Vagina (tissue), 2 donors: ENCODE results near the gene GOLT1B. TPM values are rescaled to one million over a fixed set of nuclear protein-coding genes. Genes with fewer than 3 reads are reported as not detected.

Source experiments
- DNase-seq, 2 donors: peaks; one replicate each; pipeline ENCODE4 v3.0.0-alpha.2; 2017; ENCODE audit errors: extremely low spot score in 2 of 2
- H3K27ac ChIP-seq: fragments of 200-600 bp; sonication (generic); one replicate; pipeline ENCODE4 v1.5.1; 2019
- H3K27me3 ChIP-seq: fragments of 200-600 bp; sonication (generic); one replicate; pipeline ENCODE4 v1.5.1; 2019
- H3K36me3 ChIP-seq, 2 donors: fragments of 200-600 bp; sonication (generic); one replicate each; pipeline ENCODE4 v1.5.1; 2017 to 2019
- H3K4me1 ChIP-seq: fragments of 200-600 bp; sonication (generic); one replicate; pipeline ENCODE4 v1.5.1; 2019
- H3K4me3 ChIP-seq, 2 donors: fragments of 200-600 bp; sonication (generic); 1 replicate in 1 of 2; 2 replicates in 1 of 2; pipeline ENCODE4 v1.5.1; 2016 to 2019
- H3K9me3 ChIP-seq: fragments of 200-600 bp; sonication (generic); one replicate; pipeline ENCODE4 v1.5.1; 2019
- CTCF ChIP-seq, 3 experiments: fragments of 450-650 bp in 2 of 3; fragments of 200-600 bp in 1 of 3; sonication (generic) in 1 of 3; IDR thresholded peaks; one replicate each; pipeline ENCODE4 v1.5.1; 2017 to 2019; ENCODE audit warnings: antibody characterized with exemption in 3 of 3, mild to moderate bottlenecking in 2 of 3, moderate library complexity in 2 of 3
- POLR2A ChIP-seq, 2 donors: fragments of 450-650 bp; IDR thresholded peaks; one replicate each; pipeline ENCODE4 v1.6.1; 2017; ENCODE audit warnings: antibody characterized with exemption in 2 of 2, mild to moderate bottlenecking in 2 of 2, moderate library complexity in 2 of 2
- POLR2AphosphoS5 ChIP-seq, 2 donors: sonication (generic); formaldehyde crosslinking; IDR thresholded peaks; one replicate each; pipeline ENCODE4 v1.9.0; 2017; ENCODE audit warnings: antibody characterized with exemption in 2 of 2, mild to moderate bottlenecking in 2 of 2, low read depth in 1 of 2; ENCODE audit not compliant: insufficient read depth in 1 of 2
- intact Hi-C: fragments of 100-400 bp; cut with DNase I; formaldehyde crosslinking; loops from one replicate; pipeline ENCODE4 v1.15.1; 2023
- total RNA-seq: library from RNA; depleted of rRNA; stranded (reverse); fragments of >200 nt; gene quantifications from one replicate; pipeline ENCODE4 v1.2.3, GENCODE V29; 2016

GOLT1B gene
- total RNA-seq, 1 donor from 2014 or later = 12.5 TPM

DNA sequence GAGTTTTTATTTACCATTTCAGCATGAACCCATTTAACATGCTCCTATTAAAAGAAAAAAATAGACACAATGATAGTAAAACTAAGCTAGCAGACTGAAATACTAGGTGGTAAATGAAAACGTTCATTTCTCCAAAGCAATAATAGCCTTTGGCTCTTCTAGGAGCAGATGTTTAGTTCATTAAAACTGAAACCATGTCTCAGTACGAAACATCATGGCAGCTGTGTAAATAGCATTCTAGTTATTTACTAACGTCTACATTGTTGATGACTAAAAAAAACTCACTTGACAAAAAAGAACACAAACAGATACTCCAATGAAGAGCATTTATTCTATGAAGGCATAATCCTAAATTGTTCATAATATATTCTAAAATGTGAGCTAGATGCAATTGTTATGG is 18.1 kb upstream of the GOLT1B start:
- no peak overlapping the region for H3K27ac ChIP-seq
- intact Hi-C loops = no loop called here
- no peak overlapping the region for H3K4me3 ChIP-seq
- H3K27me3 ChIP-seq = no peaks in the 10 kb centered on the region
- DNase-seq = no peak
- H3K9me3 ChIP-seq = no peaks in the 10 kb centered on the region
- TF ChIP-seq POLR2AphosphoS5 (IDR thresholded peaks at IDR 0.05; ENCODE audit: insufficient read depth in 1 of 2, low read depth in 1 of 2) = no peak
- no peak for TF ChIP-seq CTCF (IDR thresholded peaks at IDR 0.05)
- no peak for TF ChIP-seq POLR2A (IDR thresholded peaks at IDR 0.05)
- no peaks in the 10 kb centered on the region for H3K4me1 ChIP-seq
- H3K36me3 ChIP-seq = peaks cover 0 to 48% of the 10 kb centered on the region in 2 donors

DNA sequence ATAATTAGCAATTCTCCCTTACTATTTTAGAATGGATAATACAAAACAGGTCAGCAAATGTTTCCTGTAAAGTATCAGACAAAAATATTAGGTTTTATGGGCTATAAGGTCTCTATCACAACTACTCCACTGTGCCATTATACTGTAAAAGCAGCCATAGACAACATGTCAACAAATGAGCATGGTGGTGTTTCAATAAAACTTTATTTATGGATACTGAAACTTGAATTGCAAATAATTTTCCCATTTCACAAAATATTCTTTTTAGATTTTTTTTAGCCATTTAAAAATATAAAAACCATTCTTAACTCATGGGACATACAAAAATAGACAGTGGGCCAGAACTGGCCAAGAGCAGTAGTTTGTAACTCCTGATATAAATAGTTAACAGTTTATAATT is 15.6 kb upstream of the GOLT1B start:
- Histone ChIP-seq H3K27ac (no peak overlapping the region), H3K4me3 (no peak overlapping the region), H3K27me3 (no peaks in the 10 kb centered on the region), H3K36me3 (peaks cover 0 to 49% of the 10 kb centered on the region in 2 donors), H3K4me1 (no peaks in the 10 kb centered on the region), H3K9me3 (no peaks in the 10 kb centered on the region)
- intact Hi-C loops = no loop called here
- TF ChIP-seq POLR2AphosphoS5 (IDR thresholded peaks at IDR 0.05; ENCODE audit: insufficient read depth in 1 of 2, low read depth in 1 of 2) = no peak
- TF ChIP-seq POLR2A (IDR thresholded peaks at IDR 0.05) = no peak
- no peak for TF ChIP-seq CTCF (IDR thresholded peaks at IDR 0.05)
- no peak for DNase-seq

GRCh38 chr12:21499765-21500164 is 1.8 kb upstream of the GOLT1B start:
- no peak for DNase-seq
- no peak overlapping the region for H3K4me3 ChIP-seq
- no peak overlapping the region for H3K27ac ChIP-seq
- H3K27me3 ChIP-seq = no peaks in the 10 kb centered on the region
- peaks cover 0 to 28% of the 10 kb centered on the region in 2 donors for H3K36me3 ChIP-seq
- intact Hi-C loops = no loop called here
- H3K4me1 ChIP-seq = peaks cover 49% of the 10 kb centered on the region
- TF ChIP-seq POLR2AphosphoS5 (IDR thresholded peaks at IDR 0.05; ENCODE audit: insufficient read depth in 1 of 2, low read depth in 1 of 2) (no peak), CTCF (IDR thresholded peaks at IDR 0.05) (no peak), POLR2A (IDR thresholded peaks at IDR 0.05) (no peak)
- H3K9me3 ChIP-seq = no peaks in the 10 kb centered on the region

GRCh38 chr12:21500786-21501257 is 767 bp upstream of the GOLT1B start:
- peak overlapping the region; percentile 73 to 96 for H3K4me3 ChIP-seq
- H3K27ac ChIP-seq = peak overlapping the region; percentile 67
- no peaks in the 10 kb centered on the region for H3K27me3 ChIP-seq
- peaks cover 52% of the 10 kb centered on the region for H3K4me1 ChIP-seq
- peaks cover 0 to 25% of the 10 kb centered on the region in 2 donors for H3K36me3 ChIP-seq
- no peaks in the 10 kb centered on the region for H3K9me3 ChIP-seq
- no peak for DNase-seq
- intact Hi-C loops = no loop called here
- TF ChIP-seq POLR2AphosphoS5 (IDR thresholded peaks at IDR 0.05; ENCODE audit: insufficient read depth in 1 of 2, low read depth in 1 of 2) = no peak
- no peak for TF ChIP-seq POLR2A (IDR thresholded peaks at IDR 0.05)
- no peak for TF ChIP-seq CTCF (IDR thresholded peaks at IDR 0.05)

DNA sequence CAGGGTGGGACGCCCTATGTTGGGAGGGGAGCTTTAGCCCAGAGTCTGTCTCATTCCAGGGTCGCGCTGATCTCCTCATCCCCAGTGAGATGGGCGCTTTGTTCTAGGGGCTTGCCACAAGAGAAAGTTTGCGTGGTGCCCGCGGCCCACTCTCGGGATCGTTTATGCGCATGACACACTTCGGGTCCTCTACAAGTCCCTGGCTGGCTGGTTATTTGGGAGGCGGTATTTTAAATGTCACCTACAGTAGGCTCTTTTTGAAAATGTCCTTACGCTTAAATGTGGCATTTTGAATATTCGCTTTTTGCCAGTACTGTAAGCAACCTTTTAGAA is 541 bp downstream of the GOLT1B start:
- TF ChIP-seq CTCF (IDR thresholded peaks at IDR 0.05) (no peak), POLR2AphosphoS5 (IDR thresholded peaks at IDR 0.05; ENCODE audit: insufficient read depth in 1 of 2, low read depth in 1 of 2) (no peak), POLR2A (IDR thresholded peaks at IDR 0.05) (no peak)
- H3K36me3 ChIP-seq = peaks cover 0 to 14% of the 10 kb centered on the region in 2 donors
- DNase-seq = no peak
- H3K4me3 ChIP-seq = peak overlapping the region; percentile 73 to 96
- no peaks in the 10 kb centered on the region for H3K9me3 ChIP-seq
- intact Hi-C loops = no loop called here
- H3K4me1 ChIP-seq = peaks cover 52% of the 10 kb centered on the region
- no peaks in the 10 kb centered on the region for H3K27me3 ChIP-seq
- peak overlapping the region; percentile 74 for H3K27ac ChIP-seq
